Liver (tissue), 3 donors: ENCODE measurements around the gene ITPK1.

ENCODE experiments used
- EGR1 ChIP-seq, 2 donors: IDR thresholded peaks; 2 replicates each; pipeline ENCODE4 v1.6.1; 2016 to 2018; ENCODE audit warnings: antibody characterized with exemption in 2 of 2, low read depth in 2 of 2
- RXRA ChIP-seq, 2 donors: IDR thresholded peaks; 2 replicates each; pipeline ENCODE4 v1.6.1; 2017 to 2018; ENCODE audit warnings: antibody characterized with exemption in 2 of 2, mild to moderate bottlenecking in 1 of 2
- TAF1 ChIP-seq: conservative IDR thresholded peaks from 2 replicates; pipeline ENCODE4 v1.6.1; 2016; ENCODE audit warnings: antibody characterized with exemption, mild to moderate bottlenecking
- YY1 ChIP-seq: IDR thresholded peaks from 2 replicates; pipeline ENCODE4 v1.6.1; 2016; ENCODE audit warnings: antibody characterized with exemption, mild to moderate bottlenecking
- TF ChIP-seq, protein P1 (sequence below): fragments of 150-350 bp; IDR thresholded peaks from 2 replicates; pipeline ENCODE4 v1.5.1; 2017; ENCODE audit warnings: improper control_type of control experiment, low read depth, low read length; ENCODE audit not compliant: missing input control
- TF ChIP-seq, protein P2 (sequence below): IDR thresholded peaks from 2 replicates; pipeline ENCODE4 v1.6.1; 2016; ENCODE audit warnings: antibody characterized with exemption
- TF ChIP-seq, protein P3 (sequence below): IDR thresholded peaks from 2 replicates; pipeline ENCODE4 v1.6.1; 2016; ENCODE audit warnings: antibody characterized with exemption, mild to moderate bottlenecking
- donor health status: healthy.
- donor health status: healthy.

DNA sequence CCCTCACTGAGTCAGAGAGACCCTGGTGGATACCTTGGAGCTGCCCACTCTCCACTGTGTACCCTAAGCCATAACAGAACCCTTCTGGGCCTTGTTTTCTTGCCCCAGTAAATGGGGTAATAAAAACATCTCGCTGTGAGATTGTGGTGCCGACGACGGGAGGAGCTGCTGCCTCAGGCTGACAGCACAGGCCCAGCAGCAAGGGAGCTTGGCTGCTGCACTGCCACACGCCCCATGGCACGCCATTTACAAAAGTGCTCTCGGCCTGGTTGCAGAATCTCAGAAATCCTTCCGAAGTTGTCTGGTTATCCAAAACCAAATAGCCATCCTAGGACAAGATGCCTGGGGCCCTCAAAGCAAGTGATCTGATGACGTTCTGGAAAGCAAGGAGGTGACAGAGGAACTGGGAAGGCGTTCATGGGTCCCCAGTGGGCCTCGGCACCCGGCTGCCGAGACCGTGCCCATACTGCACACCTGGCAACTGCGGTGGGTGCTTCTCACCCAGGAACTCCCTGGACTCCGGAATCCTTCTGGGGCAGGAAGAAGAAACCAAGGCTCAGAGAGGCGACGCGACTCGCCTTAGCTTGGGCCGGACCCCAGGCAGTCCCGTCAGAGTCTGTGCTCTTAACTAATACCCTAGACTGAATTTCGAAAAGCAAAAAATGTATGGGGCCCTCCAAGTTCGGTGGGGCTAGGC lies 166.1 kb downstream of the ITPK1 start:
- TF ChIP-seq, protein P1, sequence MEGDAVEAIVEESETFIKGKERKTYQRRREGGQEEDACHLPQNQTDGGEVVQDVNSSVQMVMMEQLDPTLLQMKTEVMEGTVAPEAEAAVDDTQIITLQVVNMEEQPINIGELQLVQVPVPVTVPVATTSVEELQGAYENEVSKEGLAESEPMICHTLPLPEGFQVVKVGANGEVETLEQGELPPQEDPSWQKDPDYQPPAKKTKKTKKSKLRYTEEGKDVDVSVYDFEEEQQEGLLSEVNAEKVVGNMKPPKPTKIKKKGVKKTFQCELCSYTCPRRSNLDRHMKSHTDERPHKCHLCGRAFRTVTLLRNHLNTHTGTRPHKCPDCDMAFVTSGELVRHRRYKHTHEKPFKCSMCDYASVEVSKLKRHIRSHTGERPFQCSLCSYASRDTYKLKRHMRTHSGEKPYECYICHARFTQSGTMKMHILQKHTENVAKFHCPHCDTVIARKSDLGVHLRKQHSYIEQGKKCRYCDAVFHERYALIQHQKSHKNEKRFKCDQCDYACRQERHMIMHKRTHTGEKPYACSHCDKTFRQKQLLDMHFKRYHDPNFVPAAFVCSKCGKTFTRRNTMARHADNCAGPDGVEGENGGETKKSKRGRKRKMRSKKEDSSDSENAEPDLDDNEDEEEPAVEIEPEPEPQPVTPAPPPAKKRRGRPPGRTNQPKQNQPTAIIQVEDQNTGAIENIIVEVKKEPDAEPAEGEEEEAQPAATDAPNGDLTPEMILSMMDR: no peak
- TF ChIP-seq, protein P2, sequence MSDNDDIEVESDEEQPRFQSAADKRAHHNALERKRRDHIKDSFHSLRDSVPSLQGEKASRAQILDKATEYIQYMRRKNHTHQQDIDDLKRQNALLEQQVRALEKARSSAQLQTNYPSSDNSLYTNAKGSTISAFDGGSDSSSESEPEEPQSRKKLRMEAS: no peak
- TF ChIP-seq EGR1 (IDR thresholded peaks at IDR 0.05; ENCODE audit: low read depth in 2 of 2): no peak
- TF ChIP-seq, protein P3, sequence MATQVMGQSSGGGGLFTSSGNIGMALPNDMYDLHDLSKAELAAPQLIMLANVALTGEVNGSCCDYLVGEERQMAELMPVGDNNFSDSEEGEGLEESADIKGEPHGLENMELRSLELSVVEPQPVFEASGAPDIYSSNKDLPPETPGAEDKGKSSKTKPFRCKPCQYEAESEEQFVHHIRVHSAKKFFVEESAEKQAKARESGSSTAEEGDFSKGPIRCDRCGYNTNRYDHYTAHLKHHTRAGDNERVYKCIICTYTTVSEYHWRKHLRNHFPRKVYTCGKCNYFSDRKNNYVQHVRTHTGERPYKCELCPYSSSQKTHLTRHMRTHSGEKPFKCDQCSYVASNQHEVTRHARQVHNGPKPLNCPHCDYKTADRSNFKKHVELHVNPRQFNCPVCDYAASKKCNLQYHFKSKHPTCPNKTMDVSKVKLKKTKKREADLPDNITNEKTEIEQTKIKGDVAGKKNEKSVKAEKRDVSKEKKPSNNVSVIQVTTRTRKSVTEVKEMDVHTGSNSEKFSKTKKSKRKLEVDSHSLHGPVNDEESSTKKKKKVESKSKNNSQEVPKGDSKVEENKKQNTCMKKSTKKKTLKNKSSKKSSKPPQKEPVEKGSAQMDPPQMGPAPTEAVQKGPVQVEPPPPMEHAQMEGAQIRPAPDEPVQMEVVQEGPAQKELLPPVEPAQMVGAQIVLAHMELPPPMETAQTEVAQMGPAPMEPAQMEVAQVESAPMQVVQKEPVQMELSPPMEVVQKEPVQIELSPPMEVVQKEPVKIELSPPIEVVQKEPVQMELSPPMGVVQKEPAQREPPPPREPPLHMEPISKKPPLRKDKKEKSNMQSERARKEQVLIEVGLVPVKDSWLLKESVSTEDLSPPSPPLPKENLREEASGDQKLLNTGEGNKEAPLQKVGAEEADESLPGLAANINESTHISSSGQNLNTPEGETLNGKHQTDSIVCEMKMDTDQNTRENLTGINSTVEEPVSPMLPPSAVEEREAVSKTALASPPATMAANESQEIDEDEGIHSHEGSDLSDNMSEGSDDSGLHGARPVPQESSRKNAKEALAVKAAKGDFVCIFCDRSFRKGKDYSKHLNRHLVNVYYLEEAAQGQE: no peak
- TF ChIP-seq TAF1: no peak
- TF ChIP-seq RXRA (IDR thresholded peaks at IDR 0.05): no peak
- no peak for TF ChIP-seq YY1
